Measurements from ENCODE around the gene VIP.

The VIP gene

DNA sequence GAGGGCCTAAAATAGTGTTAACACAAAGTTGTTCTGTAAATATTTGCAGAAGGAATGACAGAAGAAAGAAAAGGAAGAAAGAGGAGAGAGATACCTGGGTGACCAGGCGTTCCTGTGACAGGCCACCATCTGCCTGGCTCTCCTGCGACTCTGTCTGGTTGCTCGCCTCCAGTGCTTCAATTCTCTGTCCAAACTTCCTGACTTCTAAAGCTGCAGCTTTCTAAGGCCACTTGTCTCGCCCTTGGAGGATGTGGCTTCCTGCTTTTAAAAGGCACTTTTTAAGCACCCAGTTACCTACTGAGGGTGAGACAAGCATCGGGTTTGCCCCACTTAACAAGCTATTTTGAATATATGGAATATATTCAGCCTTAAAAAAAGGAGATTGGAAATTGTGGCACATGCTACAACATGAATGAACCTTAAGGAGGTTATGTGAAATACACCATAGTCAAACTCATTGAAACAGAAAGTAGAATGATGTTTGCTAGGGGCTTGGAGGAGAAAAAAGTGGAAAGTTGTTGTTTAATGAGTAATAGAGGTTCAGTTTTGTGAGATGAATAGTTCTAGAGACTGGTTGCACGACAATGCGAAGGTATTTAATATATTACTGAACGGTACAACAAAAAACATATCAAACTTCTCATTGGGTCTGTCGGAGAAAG is 32.8 kb downstream of the VIP start:
- no peak for DNase-seq

DNA sequence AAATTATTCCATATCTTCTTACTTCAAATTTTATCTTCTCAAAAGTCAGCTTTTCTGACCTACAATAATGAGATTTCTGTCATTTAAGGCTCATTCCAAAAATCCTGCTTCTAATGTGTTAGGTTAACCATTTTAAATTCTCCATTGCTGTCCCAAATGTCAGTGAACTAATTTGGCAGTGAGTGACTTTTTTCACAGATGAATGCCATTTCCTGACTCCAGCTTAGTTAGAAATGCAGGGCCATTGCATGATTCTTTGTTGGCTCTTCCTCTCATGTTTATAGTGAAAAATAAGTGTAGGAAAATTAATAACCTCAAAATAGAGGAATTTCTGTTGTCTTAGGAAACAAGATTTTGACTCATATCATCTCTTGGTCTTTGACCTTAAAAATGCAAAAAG is 44.1 kb downstream of the VIP start:
- DNase-seq: no peak

DNA sequence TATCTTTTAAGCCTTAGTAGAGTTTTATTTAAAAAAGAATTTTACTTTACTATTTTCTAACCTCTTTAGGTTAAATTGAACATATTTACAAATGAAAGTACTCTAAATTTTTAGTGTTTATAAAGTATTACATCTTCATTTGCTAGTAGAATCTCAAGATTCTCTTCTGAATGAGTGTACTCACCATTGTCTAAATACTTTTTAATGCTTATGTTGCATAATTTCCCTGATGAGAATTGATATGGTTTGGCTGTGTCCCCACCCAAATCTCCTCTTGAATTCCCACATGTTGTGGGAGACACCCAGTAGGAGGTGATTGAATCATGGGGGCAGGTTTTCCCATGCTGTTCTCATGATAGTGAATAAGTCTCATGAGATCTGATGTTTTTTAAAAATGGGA is 53.6 kb downstream of the VIP start:
- DNase-seq: no peak
